Activated T-cell treated with anti-CD3 and anti-CD28 coated beads, Interleukin-2, amount 50 U/mL, for 24 hours (primary cell): Measurements from ENCODE around the gene GMPS.
"Not testable (repeated sequence)": the region's sequence is repeated elsewhere in the genome, so short reads cannot be mapped to it uniquely, and the experiment has no call there.

ENCODE experiments used
- DNase-seq: peaks from one replicate; pipeline ENCODE4 v3.0.0-alpha.2; 2020
- H3K27ac Mint-ChIP-seq: 2 replicates; pipeline ENCODE4 v1.8.0; 2020; ENCODE audit warnings: mild to moderate bottlenecking, mixed read lengths
- H3K27me3 Mint-ChIP-seq: 2 replicates; pipeline ENCODE4 v1.8.0; 2020; ENCODE audit warnings: mixed read lengths
- H3K36me3 Mint-ChIP-seq: 2 replicates; pipeline ENCODE4 v1.8.0; 2020; ENCODE audit warnings: low read depth, mixed read lengths
- H3K4me1 Mint-ChIP-seq: 2 replicates; pipeline ENCODE4 v1.8.0; 2020; ENCODE audit warnings: low read depth, mixed read lengths
- H3K4me3 Mint-ChIP-seq: 2 replicates; pipeline ENCODE4 v1.8.0; 2020; ENCODE audit warnings: mild to moderate bottlenecking, moderate library complexity, mixed read lengths
- H3K9me3 Mint-ChIP-seq: 2 replicates; pipeline ENCODE4 v1.8.0; 2020; ENCODE audit warnings: mixed read lengths

Gene GMPS

GRCh38 chr3:155946178-155946577 is 75.7 kb downstream of the GMPS start:
- Mint-ChIP-seq H3K27me3 (no peaks in the 10 kb centered on the region), H3K4me3 (no peak overlapping the region), H3K9me3 (no peaks in the 10 kb centered on the region), H3K27ac (no peak overlapping the region), H3K4me1 (no peaks in the 10 kb centered on the region), H3K36me3 (peaks cover 30% of the 10 kb centered on the region)
- no peak for DNase-seq

GRCh38 chr3:155948476-155948875 is 78.0 kb downstream of the GMPS start:
- Mint-ChIP-seq H3K27ac (no peak overlapping the region), H3K4me1 (no peaks in the 10 kb centered on the region), H3K4me3 (no peak overlapping the region), H3K9me3 (peaks cover 4% of the 10 kb centered on the region), H3K27me3 (no peaks in the 10 kb centered on the region), H3K36me3 (peaks cover 12% of the 10 kb centered on the region)
- no peak for DNase-seq

GRCh38 chr3:155949453-155950217 is 79.2 kb downstream of the GMPS start:
- Mint-ChIP-seq H3K4me3 (no peak overlapping the region), H3K4me1 (no peaks in the 10 kb centered on the region), H3K27me3 (no peaks in the 10 kb centered on the region), H3K27ac (no peak overlapping the region), H3K9me3 (peaks cover 4% of the 10 kb centered on the region), H3K36me3 (peaks cover 4% of the 10 kb centered on the region)
- DNase-seq: no peak

DNA sequence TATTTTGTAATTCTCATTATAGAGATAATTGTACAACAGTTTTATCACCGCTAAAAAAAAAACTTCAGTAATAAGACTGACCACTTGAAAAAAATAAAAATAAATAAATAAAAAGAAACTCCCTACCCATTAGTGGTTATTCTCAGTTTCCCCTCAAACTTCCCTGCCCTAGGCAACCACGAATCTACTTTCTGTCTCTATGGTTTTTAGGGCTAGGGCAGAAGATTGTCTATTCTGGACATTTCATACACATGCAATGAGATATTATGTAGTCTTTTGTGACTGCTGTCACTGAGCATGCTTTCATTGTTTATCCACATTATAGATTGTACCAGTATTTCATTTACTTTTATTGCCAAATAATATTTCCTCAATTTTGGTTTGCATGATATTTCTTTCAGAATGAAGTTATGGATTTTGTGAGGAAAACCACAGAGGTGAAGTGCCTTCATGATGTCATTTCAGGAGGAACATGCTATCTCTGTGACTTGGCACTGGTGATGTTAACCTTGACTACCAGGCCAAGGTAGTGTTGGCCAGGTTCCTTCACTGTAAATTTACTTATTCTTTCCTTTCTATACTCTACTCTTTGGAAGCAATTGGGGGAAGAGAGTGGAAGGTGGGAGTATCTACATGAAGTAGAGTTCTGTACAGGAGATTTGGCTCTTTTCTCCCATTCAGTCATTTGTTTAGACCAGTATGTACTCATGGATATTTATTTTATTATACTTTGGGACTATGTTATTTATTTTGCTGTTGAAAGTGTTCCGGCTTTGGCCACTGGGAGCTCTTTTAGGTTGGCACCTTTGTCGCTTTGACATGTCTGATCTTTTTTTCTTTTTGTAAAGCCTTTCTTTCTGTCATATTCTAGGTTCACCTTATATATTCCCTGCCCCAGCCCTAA is 86.3 kb downstream of the GMPS start:
- no peaks in the 10 kb centered on the region for H3K4me1 Mint-ChIP-seq
- no peak overlapping the region for H3K27ac Mint-ChIP-seq
- DNase-seq: no peak
- H3K9me3 Mint-ChIP-seq: peaks cover 4% of the 10 kb centered on the region
- H3K4me3 Mint-ChIP-seq: no peak overlapping the region
- H3K27me3 Mint-ChIP-seq: no peaks in the 10 kb centered on the region
- peaks cover 3% of the 10 kb centered on the region for H3K36me3 Mint-ChIP-seq

GRCh38 chr3:155957412-155957880 is 87.0 kb downstream of the GMPS start:
- Mint-ChIP-seq H3K4me3 (no peak overlapping the region), H3K9me3 (peaks cover 4% of the 10 kb centered on the region), H3K4me1 (no peaks in the 10 kb centered on the region), H3K27me3 (no peaks in the 10 kb centered on the region), H3K27ac (no peak overlapping the region), H3K36me3 (peaks cover 3% of the 10 kb centered on the region)
- no peak for DNase-seq

GRCh38 chr3:155958676-155959075 is 88.2 kb downstream of the GMPS start:
- H3K4me1 Mint-ChIP-seq: no peaks in the 10 kb centered on the region

GRCh38 chr3:155960060-155960459 is 89.6 kb downstream of the GMPS start:
- Mint-ChIP-seq H3K27ac (no peak overlapping the region), H3K4me3 (no peak overlapping the region), H3K4me1 (no peaks in the 10 kb centered on the region), H3K27me3 (no peaks in the 10 kb centered on the region), H3K9me3 (no peaks in the 10 kb centered on the region), H3K36me3 (peaks cover 3% of the 10 kb centered on the region)
- no peak for DNase-seq

More at GRCh38 chr3:155958676-155959075, 88.2 kb downstream of the GMPS start:
- Mint-ChIP-seq H3K4me3 (no peak overlapping the region), H3K27me3 (no peaks in the 10 kb centered on the region), H3K9me3 (no peaks in the 10 kb centered on the region), H3K27ac (no peak overlapping the region), H3K36me3 (peaks cover 3% of the 10 kb centered on the region)
- no peak for DNase-seq

- not testable (repeated sequence) for H3K27ac Mint-ChIP-seq, H3K27me3 Mint-ChIP-seq, H3K4me3 Mint-ChIP-seq, H3K9me3 Mint-ChIP-seq, DNase-seq, H3K4me1 Mint-ChIP-seq, H3K36me3 Mint-ChIP-seq
Observed at GRCh38 chr3:155961044-155961443, 90.6 kb downstream of the GMPS start.

GRCh38 chr3:155963570-155963969 is 93.1 kb downstream of the GMPS start:
- Mint-ChIP-seq H3K27ac (no peak overlapping the region), H3K36me3 (no peaks in the 10 kb centered on the region), H3K4me1 (no peaks in the 10 kb centered on the region), H3K4me3 (no peak overlapping the region), H3K9me3 (no peaks in the 10 kb centered on the region), H3K27me3 (no peaks in the 10 kb centered on the region)
- DNase-seq: no peak

DNA sequence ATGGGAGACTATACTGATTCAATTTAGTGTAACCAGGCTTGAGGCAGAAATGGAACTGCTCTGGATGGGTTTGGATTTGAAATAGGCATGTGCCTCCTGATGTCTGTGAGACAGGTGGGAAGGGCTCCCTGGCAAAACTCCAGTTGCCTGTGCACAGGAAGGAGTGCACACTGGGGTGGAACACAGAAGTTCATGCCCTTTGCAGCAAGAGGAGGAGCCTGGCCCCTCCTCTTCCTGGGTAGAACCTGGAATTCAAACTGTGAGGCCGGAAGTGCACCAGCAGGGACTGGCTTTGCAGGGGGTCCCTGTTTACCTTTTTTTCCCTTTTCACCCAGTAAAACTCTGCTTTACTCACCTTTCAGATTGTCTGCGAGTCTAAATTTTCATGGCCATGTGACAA is 99.9 kb downstream of the GMPS start:
- no peaks in the 10 kb centered on the region for H3K27me3 Mint-ChIP-seq
- H3K4me3 Mint-ChIP-seq: no peak overlapping the region
- H3K36me3 Mint-ChIP-seq: no peaks in the 10 kb centered on the region
- H3K4me1 Mint-ChIP-seq: no peaks in the 10 kb centered on the region
- no peak overlapping the region for H3K27ac Mint-ChIP-seq
- DNase-seq: no peak
- H3K9me3 Mint-ChIP-seq: no peaks in the 10 kb centered on the region

DNA sequence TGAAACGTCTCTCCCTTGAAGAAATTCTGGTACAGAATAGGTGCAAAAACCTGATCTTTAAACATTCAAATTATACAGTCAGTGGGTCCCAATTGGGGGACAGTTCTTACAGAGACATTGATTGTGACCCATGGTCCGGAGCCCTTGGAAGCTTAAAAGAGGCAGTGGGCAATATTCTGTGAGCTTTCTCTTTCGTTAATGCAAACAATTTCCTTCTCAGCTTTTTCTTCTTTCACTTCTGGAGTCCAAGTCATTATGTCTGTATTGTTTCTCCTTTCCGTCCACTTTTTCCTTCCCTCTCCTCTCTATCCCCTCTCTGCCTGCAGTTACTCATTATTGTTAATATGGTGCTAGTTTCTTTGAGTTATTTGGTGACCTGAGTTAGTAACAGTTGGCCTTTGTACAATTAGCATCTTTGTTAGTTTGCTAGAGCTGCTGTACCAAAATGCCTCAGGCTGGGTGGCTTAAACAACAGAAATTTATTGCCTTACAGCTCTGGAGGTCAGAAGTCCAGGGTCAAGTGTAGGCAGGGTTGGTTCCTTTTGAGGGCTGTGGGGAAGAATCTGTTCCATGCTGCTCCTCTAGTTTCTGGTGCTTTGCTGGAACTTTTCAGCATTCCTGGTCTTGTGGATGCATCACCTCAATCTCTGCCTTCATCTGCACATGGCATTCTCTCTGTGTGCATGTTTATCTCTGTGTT is 102.6 kb downstream of the GMPS start:
- Mint-ChIP-seq H3K9me3 (no peaks in the 10 kb centered on the region), H3K36me3 (no peaks in the 10 kb centered on the region), H3K27ac (no peak overlapping the region), H3K27me3 (no peaks in the 10 kb centered on the region), H3K4me1 (no peaks in the 10 kb centered on the region), H3K4me3 (no peak overlapping the region)
- no peak for DNase-seq

DNA sequence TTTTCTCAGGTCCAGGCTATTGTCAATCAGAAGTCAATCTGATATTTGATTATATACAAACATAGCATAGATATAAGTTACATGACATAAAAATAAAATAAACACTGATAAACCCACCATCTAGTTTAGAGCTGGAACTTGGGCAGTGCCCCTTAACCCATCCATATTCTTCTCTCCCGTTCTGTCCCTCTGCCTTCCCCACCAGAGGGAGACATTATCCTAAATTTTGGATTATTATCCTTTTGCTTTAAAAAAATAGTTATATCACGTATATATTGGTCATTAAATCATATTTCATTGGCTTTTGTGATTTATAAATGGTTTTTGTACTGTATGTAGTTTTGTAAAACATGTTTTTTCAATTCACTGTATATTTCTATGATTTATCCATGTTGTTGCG is 107.9 kb downstream of the GMPS start:
- Mint-ChIP-seq H3K36me3 (no peaks in the 10 kb centered on the region), H3K27ac (no peak overlapping the region), H3K4me1 (no peaks in the 10 kb centered on the region), H3K27me3 (no peaks in the 10 kb centered on the region), H3K4me3 (no peak overlapping the region), H3K9me3 (no peaks in the 10 kb centered on the region)
- DNase-seq: no peak

- no peak for DNase-seq
- H3K4me3 Mint-ChIP-seq: no peak overlapping the region
- H3K27ac Mint-ChIP-seq: no peak overlapping the region
- H3K4me1 Mint-ChIP-seq: no peaks in the 10 kb centered on the region
- no peaks in the 10 kb centered on the region for H3K27me3 Mint-ChIP-seq
- no peaks in the 10 kb centered on the region for H3K9me3 Mint-ChIP-seq
- no peaks in the 10 kb centered on the region for H3K36me3 Mint-ChIP-seq
Observed at GRCh38 chr3:155979746-155980145, 109.3 kb downstream of the GMPS start.

GRCh38 chr3:155981669-155982068 is 111.2 kb downstream of the GMPS start:
- Mint-ChIP-seq H3K36me3 (no peaks in the 10 kb centered on the region), H3K9me3 (no peaks in the 10 kb centered on the region)

More at GRCh38 chr3:155981669-155982068, 111.2 kb downstream of the GMPS start:
- H3K27ac Mint-ChIP-seq: no peak overlapping the region
- no peak overlapping the region for H3K4me3 Mint-ChIP-seq
- no peak for DNase-seq
- H3K4me1 Mint-ChIP-seq: no peaks in the 10 kb centered on the region
- H3K27me3 Mint-ChIP-seq: no peaks in the 10 kb centered on the region
